ENCODE data around the gene MCOLN1. TPM values are rescaled to one million over a fixed set of nuclear protein-coding genes. Genes with fewer than 3 reads are reported as not detected.

The MCOLN1 gene
- total RNA-seq, 1 experiment from 2014 or later: 15.7 TPM

GRCh38 chr19:7547159-7547558 lies 24.7 kb downstream of the MCOLN1 start:
- Histone ChIP-seq H3K14ac (ENCODE audit: insufficient read depth, low read length) (no peak overlapping the region), H3K79me2 (ENCODE audit: insufficient read depth, low read length) (no peaks in the 10 kb centered on the region), H2AFZ (ENCODE audit: low read length) (no peak overlapping the region), H4K91ac (ENCODE audit: insufficient read length, low read depth, low read length) (no peak overlapping the region), H3K4me1 (ENCODE audit: insufficient read depth, low read length) (no peaks in the 10 kb centered on the region), H3K23ac (ENCODE audit: insufficient read length, low read depth, low read length) (no peak overlapping the region), H2BK120ac (ENCODE audit: low read depth, low read length, poor library complexity, severe bottlenecking) (no peak overlapping the region), H3K79me1 (ENCODE audit: insufficient read depth, low read depth, low read length, poor library complexity, severe bottlenecking) (no peaks in the 10 kb centered on the region), H3K27ac (ENCODE audit: insufficient read length, low read depth, low read length) (no peak overlapping the region), H2BK12ac (ENCODE audit: insufficient read length, low read depth, low read length) (no peak overlapping the region), H3T11ph (ENCODE audit: low read length) (no peak overlapping the region), H3K4ac (ENCODE audit: low read depth, low read length) (no peak overlapping the region), H4K20me1 (ENCODE audit: control insufficient read depth, insufficient read depth, insufficient read length) (no peaks in the 10 kb centered on the region), H2BK5ac (ENCODE audit: insufficient read length, low read length) (no peak overlapping the region), H2BK20ac (ENCODE audit: low read depth, low read length, poor library complexity, severe bottlenecking) (no peak overlapping the region), H3K27me3 (ENCODE audit: insufficient read depth, low read length) (no peaks in the 10 kb centered on the region), H3K23me2 (ENCODE audit: insufficient read length, low read depth, low read length, poor library complexity, severe bottlenecking) (no peaks in the 10 kb centered on the region), H2AK5ac (ENCODE audit: insufficient read length, low read length) (no peak overlapping the region), H3K56ac (ENCODE audit: insufficient read length, low read depth, low read length) (no peak overlapping the region), H4K8ac (replicated peaks; ENCODE audit: insufficient read length, low read depth, low read length) (no peak overlapping the region), H3K9ac (ENCODE audit: extremely low read depth, insufficient read length, low read length) (no peak overlapping the region), H3K9me3 (ENCODE audit: control insufficient read depth, low read depth, low read length) (no peaks in the 10 kb centered on the region), H3K4me2 (ENCODE audit: insufficient read depth, insufficient read length, low read length) (no peak overlapping the region), H3K18ac (ENCODE audit: insufficient read length, low read depth, low read length) (no peak overlapping the region), H4K5ac (ENCODE audit: insufficient read length, low read depth, low read length) (no peak overlapping the region), H2BK15ac (ENCODE audit: low read depth, low read length) (no peak overlapping the region)
- Mint-ChIP-seq H3K4me3 (no peak overlapping the region), H3K4me1 (peaks cover 7 to 8% of the 10 kb centered on the region in 2 experiments; a peak in 3 of 4 replicates), H3K36me3 (ENCODE audit: insufficient read depth in 1 of 3, low read depth in 3 of 3) (peaks cover 4 to 33% (median 24%) of the 10 kb centered on the region in 3 experiments; a peak in 6 of 7 replicates), H3K27ac (no peak overlapping the region), H3K27me3 (ENCODE audit: low read depth) (no peaks in the 10 kb centered on the region), H3K9me3 (no peaks in the 10 kb centered on the region; a peak in 1 of 5 replicates)
- no peak for DNase-seq
- WGBS (ENCODE audit: extremely low coverage, insufficient read length, low lambda C conversion rate): no CpG with 5 or more reads among the region's 3 CpGs
- no peak for TF ChIP-seq CTCF (conservative IDR thresholded peaks at IDR 0.05)

Data from H9 (cell line).